Endothelial cell of umbilical vein (primary cell): ENCODE results near the gene RFWD3. TPM values are rescaled to one million over a fixed set of nuclear protein-coding genes. Genes with fewer than 3 reads are reported as not detected.
A peak's percentile ranks its signal among the peaks of the same experiment; 100 is the strongest.

Experiments used
- BruUV-seq: library from RNA; stranded (reverse); fragments of 400-500 nt; replicated peaks from 2 replicates; lab custom pipeline; 2021; lab: Mats Ljungman, UMichigan
- CTCF ChIA-PET: fragments of 300-600, 350-600 bp; sonication (Branson Sonifier 250); formaldehyde crosslinking; loops from one replicate; lab custom pipeline; 2021; ENCODE audit warnings: antibody characterized with exemption, inconsistent platforms; lab: Charles Lee
- POLR2A ChIA-PET: fragments of 300-600, 350-600 bp; sonication (Branson Sonifier 250); formaldehyde crosslinking; loops from one replicate; lab custom pipeline; 2021; ENCODE audit warnings: antibody characterized with exemption, inconsistent platforms; lab: Charles Lee
- DNase-seq: peaks from one replicate; pipeline ENCODE4 v3.0.0-alpha.2; 2011; ENCODE audit warnings: low read depth, low spot score
- FAIRE-seq: peaks from 2 replicates; lab custom pipeline; 2011; peaks lifted over from hg19 to GRCh38; lab: Jason Lieb, UNC
- H2AFZ ChIP-seq: 2 replicates; pipeline ENCODE4 v1.6.0; 2012; ENCODE audit warnings: low read depth, low read length, control low read depth, inconsistent platforms
- H3K27ac ChIP-seq: 2 replicates; pipeline ENCODE4 v1.5.1; 2011; ENCODE audit warnings: low read depth, mild to moderate bottlenecking, control low read depth, low read length, moderate library complexity; ENCODE audit not compliant: insufficient read depth
- H3K27me3 ChIP-seq, 2 experiments: 2 replicates each; pipeline versions ENCODE4 v1.6.0 to v1.6.1; 2011; ENCODE audit warnings: low read length in 2 of 2, mixed read lengths in 1 of 2; ENCODE audit not compliant: control insufficient read depth in 2 of 2, insufficient read depth in 2 of 2
- H3K36me3 ChIP-seq, 2 experiments: 2 replicates in 1 of 2; 3 replicates in 1 of 2; pipeline ENCODE4 v1.5.1; 2011; ENCODE audit warnings: low read length in 2 of 2, mild to moderate bottlenecking in 1 of 2, moderate library complexity in 1 of 2; ENCODE audit not compliant: control insufficient read depth in 2 of 2, insufficient read depth in 2 of 2; ENCODE audit errors: extremely low read depth in 1 of 2
- H3K4me1 ChIP-seq: 3 replicates; pipeline ENCODE4 v1.5.1; 2011; ENCODE audit warnings: mild to moderate bottlenecking, low read length; ENCODE audit not compliant: control insufficient read depth, insufficient read depth; ENCODE audit errors: extremely low read depth
- H3K4me2 ChIP-seq: 2 replicates; pipeline ENCODE4 v1.6.1; 2011; ENCODE audit warnings: low read length, control low read depth, mixed read lengths; ENCODE audit not compliant: insufficient read depth
- H3K4me3 ChIP-seq, 3 experiments: fragments of 200-600 bp in 1 of 3; sonication (generic), shearing (Covaris generic) in 1 of 3; replicated peaks in 1 of 3; 2 replicates each; pipeline ENCODE4 v1.5.1; 2011 to 2016; ENCODE audit warnings: control low read depth in 3 of 3, low read length in 3 of 3, mild to moderate bottlenecking in 2 of 3, inconsistent platforms in 1 of 3, low read depth in 1 of 3, moderate library complexity in 1 of 3; ENCODE audit not compliant: insufficient read depth in 1 of 3
- H3K79me2 ChIP-seq: 2 replicates; pipeline ENCODE4 v1.6.0; 2012; ENCODE audit warnings: low read length, inconsistent platforms; ENCODE audit not compliant: control insufficient read depth, insufficient read depth
- H3K9ac ChIP-seq: replicated peaks from 2 replicates; pipeline ENCODE3; 2011; ENCODE audit warnings: low read length, control low read depth; ENCODE audit not compliant: insufficient read depth; ENCODE audit errors: extremely low read depth
- H3K9me1 ChIP-seq: replicated peaks from 3 replicates; pipeline ENCODE4 v1.6.0; 2011; ENCODE audit warnings: mild to moderate bottlenecking, low read length; ENCODE audit not compliant: control insufficient read depth, insufficient read depth; ENCODE audit errors: extremely low read depth
- H3K9me3 ChIP-seq: replicated peaks from 2 replicates; pipeline ENCODE4 v1.5.1; 2012; ENCODE audit warnings: low read length, inconsistent platforms; ENCODE audit not compliant: control insufficient read depth, insufficient read depth
- H4K20me1 ChIP-seq: replicated peaks from 2 replicates; pipeline ENCODE3; 2011; ENCODE audit warnings: mild to moderate bottlenecking, low read length; ENCODE audit not compliant: control insufficient read depth, insufficient read depth; ENCODE audit errors: extremely low read depth
- CTCF ChIP-seq, 2 donors: IDR thresholded peaks; 1 replicate in 1 of 2; 2 replicates in 1 of 2; pipeline ENCODE4 v1.5.1; 2011; ENCODE audit warnings: low read length in 2 of 2, mild to moderate bottlenecking in 2 of 2, moderate library complexity in 2 of 2, control low read depth in 1 of 2, inconsistent platforms in 1 of 2, low read depth in 1 of 2; ENCODE audit not compliant: insufficient read depth in 1 of 2; ENCODE audit errors: extremely low read depth in 1 of 2
- EZH2 ChIP-seq: IDR thresholded peaks from 2 replicates; pipeline ENCODE4 v1.6.1; 2012; ENCODE audit warnings: borderline replicate concordance, low read depth, mild to moderate bottlenecking, moderate library complexity, low read length, inconsistent platforms; ENCODE audit not compliant: severe bottlenecking
- FOS ChIP-seq: IDR thresholded peaks from 2 replicates; pipeline ENCODE4 v1.6.1; 2011; ENCODE audit warnings: mild to moderate bottlenecking, low read length, moderate library complexity, borderline replicate concordance; ENCODE audit not compliant: insufficient read depth
- JUN ChIP-seq: IDR thresholded peaks from 2 replicates; pipeline ENCODE4 v1.6.1; 2011; ENCODE audit warnings: borderline replicate concordance, low read depth; ENCODE audit not compliant: insufficient read length, insufficient read depth
- POLR2A ChIP-seq: IDR thresholded peaks from 2 replicates; pipeline ENCODE4 v1.6.1; 2012; ENCODE audit warnings: low read depth, mild to moderate bottlenecking, control low read depth, low read length
- POLR2AphosphoS5 ChIP-seq: IDR thresholded peaks from 2 replicates; pipeline ENCODE4 v1.6.1; 2012; ENCODE audit warnings: low read depth, mild to moderate bottlenecking, control low read depth, low read length, moderate library complexity; ENCODE audit not compliant: insufficient read depth
- dilution Hi-C: fragments of 300-500 bp; cut with MboI; formaldehyde crosslinking; loops from one replicate; pipeline ENCODE4 v1.15.0; 2019; ENCODE audit warnings: low sequenced_read_pairs; ENCODE audit not compliant: extremely low pct_ligation_motif_present
- intact Hi-C: fragments of 100-400 bp; cut with micrococcal nuclease; formaldehyde crosslinking; loops from one replicate; pipeline ENCODE4 v1.10.0; 2022
- polyA plus RNA-seq, 4 experiments: library from polyadenylated mRNA; depleted of rRNA in 3 of 4; stranded (reverse) in 3 of 4; unstranded in 1 of 4; fragments of >200 nt; gene quantifications; 2 replicates each; pipeline versions ENCODE4 v1.2.1 to v1.2.3, GENCODE V29; 2011 to 2012; ENCODE audit warnings: missing spikeins in 1 of 4
- total RNA-seq: library from RNA; stranded (reverse); gene quantifications from 2 replicates; pipeline ENCODE4 v1.2.3, GENCODE V29; 2021

Gene RFWD3
- total and polyA plus RNA-seq, 2 donors (not counting 3 experiments of a cell fraction or from before 2014, with no cell fraction given): 27.3 to 51.6 TPM

- H3K9me1 ChIP-seq: no peaks in the 10 kb centered on the region
- ChIA-PET CTCF (interaction anchor here (0.7 to 4.6 kb wide), 10 partner anchors 8 to 391 kb away, joined by 3 to 41 read pairs (median 3); partner anchors contain the start of gene FA2H), POLR2A (interaction anchor here (1.2 kb wide), 1 partner anchor 33 kb away, joined by 3 read pairs; no protein-coding TSS in a partner anchor)
- peak within 1 kb of the TSS; percentile 74 for H3K9ac ChIP-seq
- H3K27ac ChIP-seq: peak within 1 kb of the TSS; percentile 82
- no peaks in the 10 kb centered on the region for H3K27me3 ChIP-seq
- peaks cover 23% of the 10 kb centered on the region for H3K4me1 ChIP-seq
- FAIRE-seq: peak; percentile 74
- TSS peak; percentile 4 for BruUV-seq
- dilution Hi-C loops (no loop called here), intact Hi-C loops (loop anchor here (2.0 to 10.0 kb wide), 3 partner anchors 34 to 284 kb away; partner anchors contain the start of genes RFWD3 and WDR59)
- peak within 1 kb of the TSS; percentile 79 for H2AFZ ChIP-seq
- peak; percentile 69 for DNase-seq
- H3K4me3 ChIP-seq: peak within 1 kb of the TSS; percentile 59 to 85 (median 82)
- H3K9me3 ChIP-seq: no peaks in the 10 kb centered on the region
- H3K4me2 ChIP-seq: peak within 1 kb of the TSS; percentile 83
- no peaks in the 10 kb centered on the region for H4K20me1 ChIP-seq
- TF ChIP-seq CTCF (IDR thresholded peaks at IDR 0.05; ENCODE audit: extremely low read depth in 1 of 2, insufficient read depth in 1 of 2, low read depth in 1 of 2, low read length in 2 of 2): peak in 1 of 2 donors; percentile 15
- no peak for TF ChIP-seq JUN
- TF ChIP-seq FOS: peak; percentile 61
- peak; percentile 20 for TF ChIP-seq POLR2AphosphoS5
- no peak for TF ChIP-seq EZH2
- peak; percentile 75 for TF ChIP-seq POLR2A
- peaks cover 28% of the 10 kb centered on the region for H3K79me2 ChIP-seq
- H3K36me3 ChIP-seq: no peaks in the 10 kb centered on the region
Measured at GRCh38 chr16:74700438-74701225, 34.0 kb upstream of the RFWD3 start, which contains the start of gene MLKL. Gene MLKL, minus strand, starts transcription at chr16:74700862. Its CDS starts 5,105 bp downstream, at chr16:74695757.
